ENCODE data around the gene ENHO. TPM values are rescaled to one million over a fixed set of nuclear protein-coding genes. Genes with fewer than 3 reads are reported as not detected.

Gene ENHO
- 3.4 TPM for total RNA-seq
- polyA plus RNA-seq (ENCODE audit: insufficient read depth in 1 of 8, insufficient read length in 8 of 8, low replicate concordance in 1 of 8): 1 to 10 TPM; 2.8 to 6.1 (median 4.8) TPM
- long read RNA-seq, donor 1, partial matches to known transcripts: 0 of 3 reads
- long read RNA-seq, donor 1, other reads (novel, unspliced or antisense): 0 of 3 reads
- long read RNA-seq, donor 2, partial matches to known transcripts: 0 of 1 reads
- long read RNA-seq, donor 2, other reads (novel, unspliced or antisense): 0 of 1 reads
- long read RNA-seq, donor 3, partial matches to known transcripts: 0 of 3 reads
- long read RNA-seq, donor 3, other reads (novel, unspliced or antisense): 0 of 3 reads
- long read RNA-seq, donor 4, partial matches to known transcripts: 0 of 2 reads
- long read RNA-seq, donor 4, other reads (novel, unspliced or antisense): 0 of 2 reads
- long read RNA-seq, donor 5, transcript ENHO-201 (2 exons, 1,082 nt): major isoform, 12 of 12 reads
- long read RNA-seq, donor 5, partial matches to known transcripts: 0 of 12 reads
- long read RNA-seq, donor 5, other reads (novel, unspliced or antisense): 0 of 12 reads
- long read RNA-seq, donor 6, transcript ENHO-201 (2 exons, 1,082 nt): major isoform, 5 of 5 reads
- long read RNA-seq, donor 6, partial matches to known transcripts: 0 of 5 reads
- long read RNA-seq, donor 6, other reads (novel, unspliced or antisense): 0 of 5 reads
- long read RNA-seq, donor 7, transcript ENHO-201 (2 exons, 1,082 nt): major isoform, 6 of 6 reads
- long read RNA-seq, donor 7, partial matches to known transcripts: 0 of 6 reads
- long read RNA-seq, donor 7, other reads (novel, unspliced or antisense): 0 of 6 reads
- long read RNA-seq, donor 8, partial matches to known transcripts: 0 of 2 reads
- long read RNA-seq, donor 8, other reads (novel, unspliced or antisense): 0 of 2 reads
- long read RNA-seq, donor 9, partial matches to known transcripts: 0 of 1 reads
- long read RNA-seq, donor 9, other reads (novel, unspliced or antisense): 0 of 1 reads
- long read RNA-seq, donor 10, partial matches to known transcripts: 0 of 3 reads
- long read RNA-seq, donor 10, other reads (novel, unspliced or antisense): 0 of 3 reads
- long read RNA-seq, donor 11, partial matches to known transcripts: 0 of 2 reads
- long read RNA-seq, donor 11, other reads (novel, unspliced or antisense): 0 of 2 reads

DNA sequence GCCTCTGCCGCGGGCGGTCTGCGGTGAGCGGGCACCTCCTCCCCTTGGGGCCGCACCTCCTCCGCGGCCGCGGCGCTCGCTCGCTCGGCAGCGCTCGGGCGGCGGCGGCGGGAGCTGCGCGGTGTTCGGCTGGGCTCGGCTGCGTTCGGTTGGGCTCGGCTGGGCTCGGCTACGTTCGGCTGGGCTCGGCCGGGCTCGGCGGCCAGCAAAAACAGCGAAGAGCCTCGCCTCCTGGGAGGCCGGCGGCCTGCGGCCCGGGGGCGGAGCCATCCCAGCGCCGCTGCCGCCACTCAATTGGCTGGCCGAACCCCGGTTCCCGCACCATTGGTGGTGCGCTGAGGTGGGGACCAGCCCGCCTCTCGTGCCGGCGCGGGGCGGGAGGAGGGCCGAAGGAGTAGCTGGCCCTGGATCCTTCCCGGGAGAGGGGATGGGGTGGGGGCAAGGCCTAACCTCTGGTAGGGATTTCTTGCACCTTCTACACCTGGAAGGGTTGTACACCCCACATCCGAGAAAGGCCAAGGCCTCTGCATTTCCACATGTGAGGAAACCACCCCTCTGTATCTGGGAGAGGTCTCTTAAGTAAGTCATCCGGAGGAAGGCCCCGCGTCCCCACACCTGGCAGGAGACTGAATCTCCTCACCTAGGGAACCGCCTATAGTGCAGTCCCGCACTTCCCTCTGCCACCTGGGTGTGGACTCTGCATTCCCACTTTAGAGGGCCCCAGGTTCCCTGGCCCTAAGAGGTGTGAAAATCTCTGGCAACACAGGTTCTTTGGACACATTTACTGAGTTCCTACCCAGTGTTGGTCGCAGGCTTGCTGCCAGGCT lies at the start of gene ENHO:
Gene ENHO (minus strand): TSS at position 20 of the 827 bp plus-strand sequence. CDS start 1,295 bp downstream, outside the sequence.
- Histone ChIP-seq H3K4me1 (ENCODE audit: control insufficient read depth, insufficient read depth, low read length) (peaks cover 34% of the 10 kb centered on the region), H3K9me3 (replicated peaks; ENCODE audit: control insufficient read depth, low read depth, low read length) (no peaks in the 10 kb centered on the region), H3K27ac (ENCODE audit: low read length) (no peak within 1 kb of the TSS), H3K36me3 (ENCODE audit: control insufficient read depth, insufficient read depth, low read length) (no peaks in the 10 kb centered on the region), H3K27me3 (ENCODE audit: control insufficient read depth, insufficient read depth, low read length) (peaks cover 32% of the 10 kb centered on the region), H3K4me3 (ENCODE audit: low read length) (peak within 1 kb of the TSS; percentile 35)
- WGBS (ENCODE audit: insufficient coverage): 2% methylated on average over 59 of the region's 63 CpGs
- peak; percentile 95 for DNase-seq

DNA sequence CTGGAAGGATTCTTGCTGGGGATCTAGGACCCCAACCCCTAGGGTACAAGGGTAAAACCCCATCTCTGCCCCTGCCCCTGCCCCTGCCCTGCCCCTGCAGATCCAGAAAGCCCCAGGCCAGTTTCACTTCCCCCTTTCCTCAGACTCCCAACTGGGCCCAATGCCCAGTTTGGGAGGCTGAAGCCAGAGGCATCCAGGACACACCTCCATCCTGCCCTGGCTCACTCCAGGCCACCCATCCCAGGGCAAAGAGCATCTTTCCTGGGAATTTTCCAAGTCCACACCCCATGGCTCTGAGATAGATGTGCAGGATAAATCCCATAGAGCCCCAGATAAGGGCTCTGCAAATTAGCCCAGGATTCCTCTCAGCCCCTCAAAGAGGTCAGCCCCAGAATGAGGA lies 49.3 kb upstream of the ENHO start:
- H3K36me3 ChIP-seq (ENCODE audit: control insufficient read depth, insufficient read depth, low read length): no peaks in the 10 kb centered on the region
- H3K4me3 ChIP-seq (ENCODE audit: low read length): no peak overlapping the region
- no peaks in the 10 kb centered on the region for H3K9me3 ChIP-seq (replicated peaks; ENCODE audit: control insufficient read depth, low read depth, low read length)
- DNase-seq: no peak
- no peak overlapping the region for H3K27ac ChIP-seq (ENCODE audit: low read length)
- peaks cover 80% of the 10 kb centered on the region for H3K4me1 ChIP-seq (ENCODE audit: control insufficient read depth, insufficient read depth, low read length)
- peaks cover 24% of the 10 kb centered on the region for H3K27me3 ChIP-seq (ENCODE audit: control insufficient read depth, insufficient read depth, low read length)

DNA sequence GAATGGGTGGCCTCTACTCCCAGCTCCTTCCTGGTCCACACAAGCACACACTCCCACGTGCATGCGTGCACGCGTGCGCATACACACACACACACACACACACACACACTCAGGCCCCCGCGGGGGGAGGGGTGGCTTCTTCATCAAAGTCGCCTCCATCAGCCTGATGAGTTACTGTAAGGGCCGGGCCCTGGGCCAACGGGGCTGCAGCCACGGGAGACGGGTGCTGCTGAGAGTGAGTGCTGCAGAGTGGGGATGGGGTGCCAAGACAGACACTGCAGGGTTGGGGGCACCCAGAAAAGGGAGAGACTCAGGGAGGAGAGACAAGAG lies 48.7 kb upstream of the ENHO start:
- DNase-seq: peak; percentile 59
- Histone ChIP-seq H3K4me1 (ENCODE audit: control insufficient read depth, insufficient read depth, low read length) (peaks cover 79% of the 10 kb centered on the region), H3K4me3 (ENCODE audit: low read length) (no peak overlapping the region), H3K36me3 (ENCODE audit: control insufficient read depth, insufficient read depth, low read length) (no peaks in the 10 kb centered on the region), H3K27ac (ENCODE audit: low read length) (no peak overlapping the region), H3K27me3 (ENCODE audit: control insufficient read depth, insufficient read depth, low read length) (peaks cover 18% of the 10 kb centered on the region), H3K9me3 (replicated peaks; ENCODE audit: control insufficient read depth, low read depth, low read length) (no peaks in the 10 kb centered on the region)
- 19% methylated on average over 5 of the region's 12 CpGs for WGBS (ENCODE audit: insufficient coverage)

DNA sequence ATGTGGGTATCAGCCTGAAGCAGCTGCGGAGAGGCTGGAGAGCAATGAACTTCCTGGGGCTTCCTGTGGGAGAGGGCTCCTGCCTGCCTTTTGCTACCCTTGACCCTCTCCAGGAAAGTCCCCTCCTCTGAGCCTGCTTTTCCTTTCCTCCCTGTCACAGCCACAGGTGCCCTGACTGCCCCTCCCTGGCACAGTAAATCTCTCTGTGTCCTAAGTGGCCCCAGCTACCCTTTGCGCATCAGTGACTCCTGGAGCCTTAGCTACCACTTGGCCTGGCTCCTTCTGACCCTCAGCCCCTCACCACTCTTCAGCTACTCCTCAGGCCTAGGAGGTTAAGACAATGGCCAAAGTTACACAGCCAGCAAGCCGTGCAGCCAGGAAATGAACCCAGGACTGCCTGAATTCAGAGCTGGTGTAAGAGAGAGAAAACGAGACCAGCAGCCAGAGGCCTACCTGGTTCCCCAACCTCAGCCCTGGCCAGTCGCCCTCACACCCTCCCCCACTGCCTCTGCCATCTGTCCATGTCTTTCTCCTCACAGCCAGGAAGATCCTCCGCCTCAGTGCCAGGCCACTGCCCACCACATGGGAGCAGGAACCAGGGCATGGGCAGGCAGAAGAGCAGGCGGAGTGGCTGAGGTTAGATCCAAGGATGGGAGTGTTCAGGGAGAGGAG lies 48.2 kb upstream of the ENHO start:
- WGBS (ENCODE audit: insufficient coverage): 55% methylated on average over 2 of the region's 7 CpGs
- no peak for DNase-seq
- H3K27me3 ChIP-seq (ENCODE audit: control insufficient read depth, insufficient read depth, low read length): peaks cover 16% of the 10 kb centered on the region
- H3K36me3 ChIP-seq (ENCODE audit: control insufficient read depth, insufficient read depth, low read length): no peaks in the 10 kb centered on the region
- peak overlapping the region; percentile 64 for H3K27ac ChIP-seq (ENCODE audit: low read length)
- no peaks in the 10 kb centered on the region for H3K9me3 ChIP-seq (replicated peaks; ENCODE audit: control insufficient read depth, low read depth, low read length)
- peaks cover 79% of the 10 kb centered on the region for H3K4me1 ChIP-seq (ENCODE audit: control insufficient read depth, insufficient read depth, low read length)
- H3K4me3 ChIP-seq (ENCODE audit: low read length): no peak overlapping the region

DNA sequence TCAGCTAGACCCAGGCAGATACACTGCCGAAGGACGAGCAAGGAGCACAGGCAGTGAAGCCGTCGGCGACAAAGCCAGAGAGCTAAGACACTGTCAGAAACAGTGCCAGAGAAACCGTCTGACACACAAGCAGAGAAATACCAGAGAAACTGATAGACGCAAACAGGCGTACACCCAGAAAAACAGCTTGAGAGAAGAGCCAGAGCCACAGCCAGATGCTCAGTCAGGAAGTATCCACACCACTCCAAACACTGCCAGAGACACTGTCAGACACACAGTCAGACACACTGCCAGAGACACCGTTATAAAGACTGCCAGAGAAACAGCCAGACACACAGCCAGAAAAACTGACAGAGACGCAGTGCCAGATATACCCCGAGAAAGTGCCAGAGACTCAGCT lies 47.6 kb upstream of the ENHO start:
- DNase-seq: peak; percentile 84
- H3K4me1 ChIP-seq (ENCODE audit: control insufficient read depth, insufficient read depth, low read length): peaks cover 82% of the 10 kb centered on the region

DNA sequence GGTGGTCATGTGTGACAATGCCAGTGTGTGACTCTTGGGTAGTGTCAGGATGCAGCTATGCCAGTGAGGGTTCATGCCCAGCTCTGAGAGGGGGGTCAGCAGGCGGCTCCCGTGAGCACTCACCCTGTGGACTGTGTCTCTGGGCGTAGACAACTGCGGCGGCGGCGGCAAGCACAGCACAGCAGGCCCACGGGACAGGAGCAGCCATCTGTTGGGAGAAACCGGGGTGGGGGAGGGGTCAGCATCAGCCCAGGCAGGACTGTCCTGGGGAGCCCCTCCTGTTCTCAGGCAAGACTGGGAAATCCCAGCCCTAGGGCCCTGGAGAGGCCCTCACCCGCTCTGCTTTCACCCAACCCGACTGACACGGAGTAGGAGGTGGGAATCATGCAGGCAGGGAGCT lies 46.0 kb upstream of the ENHO start:
- DNase-seq: no peak
- peaks cover 3% of the 10 kb centered on the region for H3K36me3 ChIP-seq (ENCODE audit: control insufficient read depth, insufficient read depth, low read length)
- peaks cover 19% of the 10 kb centered on the region for H3K27me3 ChIP-seq (ENCODE audit: control insufficient read depth, insufficient read depth, low read length)
- H3K27ac ChIP-seq (ENCODE audit: low read length): no peak overlapping the region
- WGBS (ENCODE audit: insufficient coverage): 54% methylated on average over 4 of the region's 12 CpGs
- H3K9me3 ChIP-seq (replicated peaks; ENCODE audit: control insufficient read depth, low read depth, low read length): no peaks in the 10 kb centered on the region
- no peak overlapping the region for H3K4me3 ChIP-seq (ENCODE audit: low read length)
- H3K4me1 ChIP-seq (ENCODE audit: control insufficient read depth, insufficient read depth, low read length): peaks cover 67% of the 10 kb centered on the region

More for the DNA sequence above, 47.6 kb upstream of the ENHO start:
- peak overlapping the region; percentile 64 for H3K27ac ChIP-seq (ENCODE audit: low read length)
- WGBS (ENCODE audit: insufficient coverage): 16% methylated on average over 11 of the region's 11 CpGs
- no peaks in the 10 kb centered on the region for H3K9me3 ChIP-seq (replicated peaks; ENCODE audit: control insufficient read depth, low read depth, low read length)
- no peaks in the 10 kb centered on the region for H3K36me3 ChIP-seq (ENCODE audit: control insufficient read depth, insufficient read depth, low read length)
- peaks cover 12% of the 10 kb centered on the region for H3K27me3 ChIP-seq (ENCODE audit: control insufficient read depth, insufficient read depth, low read length)
- no peak overlapping the region for H3K4me3 ChIP-seq (ENCODE audit: low read length)

DNA sequence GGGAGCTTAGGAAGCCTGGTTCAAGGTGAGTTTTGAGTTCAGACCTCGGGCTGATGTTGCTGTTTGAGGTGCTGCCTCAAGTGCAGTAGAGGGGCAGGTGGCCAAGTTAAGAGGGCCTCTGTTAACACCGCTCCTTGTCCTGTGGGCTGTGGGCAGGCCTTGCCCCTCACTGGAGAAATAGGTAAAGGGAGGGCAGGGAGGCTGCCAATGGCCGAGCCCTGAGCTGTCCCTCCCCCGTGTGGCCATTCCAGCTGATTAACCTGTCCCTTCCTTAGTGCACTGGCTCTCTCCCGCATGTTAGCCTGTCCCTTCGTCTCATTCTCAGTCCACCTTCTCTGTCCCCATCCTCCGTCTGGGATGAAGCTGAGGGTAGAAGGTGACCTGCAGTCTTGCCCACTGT lies 45.3 kb upstream of the ENHO start:
- WGBS (ENCODE audit: insufficient coverage): 83% methylated on average over 3 of the region's 7 CpGs
- Histone ChIP-seq H3K9me3 (replicated peaks; ENCODE audit: control insufficient read depth, low read depth, low read length) (no peaks in the 10 kb centered on the region), H3K4me1 (ENCODE audit: control insufficient read depth, insufficient read depth, low read length) (peaks cover 61% of the 10 kb centered on the region), H3K36me3 (ENCODE audit: control insufficient read depth, insufficient read depth, low read length) (peaks cover 3% of the 10 kb centered on the region), H3K27me3 (ENCODE audit: control insufficient read depth, insufficient read depth, low read length) (peaks cover 22% of the 10 kb centered on the region), H3K4me3 (ENCODE audit: low read length) (no peak overlapping the region), H3K27ac (ENCODE audit: low read length) (no peak overlapping the region)
- no peak for DNase-seq

DNA sequence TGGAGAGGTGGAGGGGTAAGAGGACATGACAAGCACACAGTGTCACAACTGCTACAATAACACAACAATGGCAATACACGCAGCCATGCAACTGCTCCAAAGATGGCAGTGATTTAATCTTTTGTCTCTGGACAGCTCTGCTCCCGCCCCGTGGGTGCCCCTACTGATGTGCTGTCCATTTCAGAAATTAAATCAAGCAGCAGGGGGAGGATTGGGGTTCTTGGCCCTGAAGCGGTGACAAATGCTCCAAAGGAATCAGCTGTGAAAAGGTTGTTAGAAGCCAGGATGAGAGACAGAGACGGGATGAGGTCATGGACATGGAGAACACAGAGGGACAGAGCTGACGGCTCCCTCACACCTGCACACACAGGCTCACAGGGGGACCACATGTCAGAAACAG lies 44.2 kb upstream of the ENHO start:
- no peak overlapping the region for H3K4me3 ChIP-seq (ENCODE audit: low read length)
- peaks cover 54% of the 10 kb centered on the region for H3K4me1 ChIP-seq (ENCODE audit: control insufficient read depth, insufficient read depth, low read length)
- peaks cover 5% of the 10 kb centered on the region for H3K9me3 ChIP-seq (replicated peaks; ENCODE audit: control insufficient read depth, low read depth, low read length)
- peaks cover 24% of the 10 kb centered on the region for H3K27me3 ChIP-seq (ENCODE audit: control insufficient read depth, insufficient read depth, low read length)
- no peak overlapping the region for H3K27ac ChIP-seq (ENCODE audit: low read length)
- WGBS (ENCODE audit: insufficient coverage): 63% methylated on average over 1 of the region's 6 CpGs
- peaks cover 10% of the 10 kb centered on the region for H3K36me3 ChIP-seq (ENCODE audit: control insufficient read depth, insufficient read depth, low read length)
- peak; percentile 77 for DNase-seq

DNA sequence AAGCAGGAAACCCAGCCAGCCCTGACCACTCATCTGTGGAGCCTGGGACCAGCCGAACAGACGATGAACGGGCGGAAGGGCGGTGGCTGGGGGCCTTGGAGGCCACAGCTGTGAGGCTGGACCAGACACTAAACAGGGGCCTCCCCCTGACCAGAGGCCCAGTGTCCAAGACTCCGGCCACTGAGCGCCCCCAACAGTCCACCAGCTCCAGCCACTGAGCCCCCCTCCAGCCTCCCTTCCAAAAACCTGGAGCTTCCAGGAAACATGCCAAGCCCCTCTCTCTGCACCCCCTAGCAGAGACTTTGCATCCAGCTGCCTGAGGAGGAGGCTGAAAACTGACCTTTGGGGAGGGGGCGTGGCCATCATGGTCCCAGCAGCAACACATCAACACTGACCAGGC lies 43.5 kb upstream of the ENHO start:
- peak; percentile 91 for DNase-seq
- WGBS (ENCODE audit: insufficient coverage): 24% methylated on average over 7 of the region's 8 CpGs
- Histone ChIP-seq H3K4me1 (ENCODE audit: control insufficient read depth, insufficient read depth, low read length) (peaks cover 48% of the 10 kb centered on the region), H3K9me3 (replicated peaks; ENCODE audit: control insufficient read depth, low read depth, low read length) (peaks cover 6% of the 10 kb centered on the region), H3K27me3 (ENCODE audit: control insufficient read depth, insufficient read depth, low read length) (peaks cover 24% of the 10 kb centered on the region), H3K27ac (ENCODE audit: low read length) (no peak overlapping the region), H3K36me3 (ENCODE audit: control insufficient read depth, insufficient read depth, low read length) (peaks cover 12% of the 10 kb centered on the region), H3K4me3 (ENCODE audit: low read length) (no peak overlapping the region)
